H1 (cell line): ENCODE data around the gene CST8. TPM values are rescaled to one million over a fixed set of nuclear protein-coding genes. Genes with fewer than 3 reads are reported as not detected.

Experiments
- CTCF ChIA-PET: fragments of 300-600 bp; sonication (Branson Sonifier 250); formaldehyde crosslinking; loops from one replicate; lab custom pipeline; 2021; ENCODE audit not compliant: partially characterized antibody; lab: Charles Lee
- POLR2A ChIA-PET: fragments of 300-600 bp; sonication (Branson Sonifier 250); formaldehyde crosslinking; loops from one replicate; lab custom pipeline; 2021; ENCODE audit warnings: inconsistent platforms; ENCODE audit not compliant: partially characterized antibody; lab: Charles Lee
- DNase-seq, 2 experiments: peaks; one replicate each; pipeline versions ENCODE4 v3.0.0 to v3.0.0-alpha.2; 2010 to 2022; ENCODE audit warnings: low spot score in 2 of 2, low read depth in 1 of 2, mixed read lengths in 1 of 2
- FAIRE-seq: peaks from 2 replicates; lab custom pipeline; 2011; peaks lifted over from hg19 to GRCh38; lab: Jason Lieb, UNC
- H2AFZ ChIP-seq: 2 replicates; pipeline ENCODE4 v1.8.1; 2012; ENCODE audit warnings: low read length, inconsistent platforms
- H2AK5ac ChIP-seq: 2 replicates; pipeline ENCODE4 v1.6.1; 2013; ENCODE audit warnings: low read depth, low read length
- H2BK120ac ChIP-seq: replicated peaks from 2 replicates; pipeline ENCODE3; 2013; ENCODE audit warnings: low read depth, low read length, inconsistent platforms
- H2BK12ac ChIP-seq: 2 replicates; pipeline ENCODE4 v1.6.1; 2013; ENCODE audit warnings: low read depth, low read length
- H2BK15ac ChIP-seq: 2 replicates; pipeline ENCODE4 v1.6.1; 2013; ENCODE audit warnings: low read length
- H2BK20ac ChIP-seq: 2 replicates; pipeline ENCODE4 v1.6.1; 2013; ENCODE audit warnings: low read length
- H2BK5ac ChIP-seq: 2 replicates; pipeline ENCODE4 v1.6.1; 2013; ENCODE audit warnings: low read depth, low read length
- H3K14ac ChIP-seq: 2 replicates; pipeline ENCODE4 v1.6.1; 2013; ENCODE audit warnings: inconsistent platforms; ENCODE audit not compliant: insufficient read length
- H3K18ac ChIP-seq: 2 replicates; pipeline ENCODE4 v1.6.1; 2013; ENCODE audit warnings: low read length; ENCODE audit errors: extremely low read depth
- H3K23ac ChIP-seq: 2 replicates; pipeline ENCODE4 v1.6.1; 2013; ENCODE audit warnings: inconsistent platforms; ENCODE audit not compliant: insufficient read length
- H3K23me2 ChIP-seq: 2 replicates; pipeline ENCODE4 v1.6.1; 2013; ENCODE audit warnings: low read depth, low read length
- H3K27ac ChIP-seq: 2 replicates; pipeline ENCODE4 v1.6.1; 2011; ENCODE audit warnings: low read depth, low read length, inconsistent platforms
- H3K27me3 ChIP-seq, 4 experiments: replicated peaks in 1 of 4; 1 replicate in 1 of 4; 2 replicates in 3 of 4; pipeline versions ENCODE4 v1.6.1 to v1.8.1; 2011 to 2013; ENCODE audit warnings: low read length in 3 of 4, mild to moderate bottlenecking in 3 of 4, inconsistent platforms in 2 of 4, mixed read lengths in 2 of 4, moderate library complexity in 1 of 4; ENCODE audit not compliant: control insufficient read depth in 3 of 4, insufficient read depth in 3 of 4; ENCODE audit errors: extremely low read depth in 1 of 4
- H3K36me3 ChIP-seq, 4 experiments: 2 replicates each; pipeline versions ENCODE4 v1.6.1 to v1.8.1; 2011 to 2013; ENCODE audit warnings: mild to moderate bottlenecking in 4 of 4, low read length in 3 of 4, moderate library complexity in 2 of 4, control low read depth in 1 of 4, inconsistent platforms in 1 of 4; ENCODE audit not compliant: insufficient read depth in 4 of 4, control insufficient read depth in 2 of 4
- H3K4ac ChIP-seq: replicated peaks from 2 replicates; pipeline ENCODE3; 2013; ENCODE audit warnings: low read length, low read depth, mixed read lengths, inconsistent platforms; ENCODE audit not compliant: insufficient read length
- H3K4me1 ChIP-seq, 4 experiments: replicated peaks in 1 of 4; 1 replicate in 1 of 4; 2 replicates in 3 of 4; pipeline versions ENCODE4 v1.6.1 to v1.8.1; 2011 to 2013; ENCODE audit warnings: low read length in 3 of 4, inconsistent platforms in 2 of 4, mixed read lengths in 1 of 4; ENCODE audit not compliant: insufficient read depth in 4 of 4, control insufficient read depth in 3 of 4
- H3K4me2 ChIP-seq, 2 experiments: 2 replicates each; pipeline versions ENCODE4 v1.6.1 to v1.8.1; 2011 to 2013; ENCODE audit warnings: low read depth in 2 of 2, low read length in 2 of 2, control low read depth in 1 of 2, inconsistent platforms in 1 of 2, mild to moderate bottlenecking in 1 of 2; ENCODE audit not compliant: insufficient read depth in 1 of 2
- H3K4me3 ChIP-seq, 4 experiments: fragments of 200-600, 300-600 bp in 1 of 4; sonication (generic), shearing (Covaris generic), sonication (Bioruptor Twin) in 1 of 4; 2 replicates each; pipeline versions ENCODE4 v1.5.1 to v1.8.1; 2011 to 2016; ENCODE audit warnings: low read length in 4 of 4, low read depth in 3 of 4, control low read depth in 2 of 4, inconsistent platforms in 2 of 4, mild to moderate bottlenecking in 2 of 4, mixed read lengths in 1 of 4, moderate library complexity in 1 of 4; ENCODE audit not compliant: insufficient read depth in 2 of 4; ENCODE audit errors: extremely low read depth in 1 of 4
- H3K56ac ChIP-seq: replicated peaks from 2 replicates; pipeline ENCODE3; 2013; ENCODE audit warnings: low read depth, mild to moderate bottlenecking, mixed read lengths, low read length, inconsistent platforms; ENCODE audit not compliant: insufficient read length
- H3K79me1 ChIP-seq: 2 replicates; pipeline ENCODE4 v1.6.1; 2013; ENCODE audit warnings: low read depth, low read length, control low read depth
- H3K79me2 ChIP-seq, 2 experiments: 2 replicates each; pipeline versions ENCODE4 v1.6.1 to v1.8.1; 2012 to 2013; ENCODE audit warnings: low read length in 2 of 2, mild to moderate bottlenecking in 2 of 2, inconsistent platforms in 1 of 2; ENCODE audit not compliant: insufficient read depth in 2 of 2, control insufficient read depth in 1 of 2
- H3K9ac ChIP-seq, 4 experiments: replicated peaks in 1 of 4; 1 replicate in 1 of 4; 2 replicates in 3 of 4; pipeline versions ENCODE4 v1.6.1 to v1.8.1; 2011 to 2013; ENCODE audit warnings: low read depth in 3 of 4, low read length in 3 of 4, control low read depth in 2 of 4, mild to moderate bottlenecking in 2 of 4, moderate library complexity in 2 of 4, inconsistent platforms in 1 of 4; ENCODE audit errors: extremely low read depth in 1 of 4
- H3K9me3 ChIP-seq, 2 experiments: 2 replicates each; pipeline versions ENCODE4 v1.6.1 to v1.8.1; 2012 to 2013; ENCODE audit warnings: mild to moderate bottlenecking in 2 of 2, moderate library complexity in 2 of 2, control low read depth in 1 of 2, inconsistent platforms in 1 of 2, low read depth in 1 of 2, low read length in 1 of 2, mixed read lengths in 1 of 2; ENCODE audit not compliant: insufficient read depth in 2 of 2
- H4K20me1 ChIP-seq, 2 experiments: replicated peaks in 1 of 2; 2 replicates each; pipeline versions ENCODE3 to v1.8.1; 2011 to 2013; ENCODE audit warnings: inconsistent platforms in 2 of 2, low read length in 2 of 2, mild to moderate bottlenecking in 1 of 2; ENCODE audit not compliant: insufficient read depth in 2 of 2, control insufficient read depth in 1 of 2
- H4K5ac ChIP-seq: 2 replicates; pipeline ENCODE4 v1.6.1; 2013; ENCODE audit warnings: low read length, low read depth, mixed read lengths, inconsistent platforms; ENCODE audit not compliant: insufficient read length
- H4K8ac ChIP-seq: 2 replicates; pipeline ENCODE4 v1.8.0; 2013; ENCODE audit warnings: mild to moderate bottlenecking, moderate library complexity, low read length, inconsistent platforms; ENCODE audit not compliant: insufficient read depth; ENCODE audit errors: extremely low read depth
- H4K91ac ChIP-seq: replicated peaks from 2 replicates; pipeline ENCODE3; 2013; ENCODE audit warnings: low read length, mixed read lengths, inconsistent platforms; ENCODE audit not compliant: insufficient read length
- ASH2L ChIP-seq: fragments of 200-600, 300-600 bp; sonication (generic); IDR thresholded peaks from one replicate; pipeline ENCODE4 v1.7.1; 2017; ENCODE audit warnings: low read length
- CHD1 ChIP-seq: IDR thresholded peaks from 2 replicates; pipeline ENCODE4 v1.6.1; 2012; ENCODE audit warnings: low read depth, low read length, improper control_type of control experiment
- CTCF ChIP-seq, 3 experiments: IDR thresholded peaks; 1 replicate in 2 of 3; 2 replicates in 1 of 3; pipeline versions ENCODE4 v1.5.1 to v1.6.1; 2011; ENCODE audit warnings: low read length in 3 of 3, mild to moderate bottlenecking in 3 of 3, inconsistent platforms in 2 of 3, low read depth in 1 of 3, moderate library complexity in 1 of 3; ENCODE audit not compliant: insufficient read depth in 1 of 3; ENCODE audit errors: control extremely low read depth in 1 of 3
- FOSL1 ChIP-seq: IDR thresholded peaks from 2 replicates; pipeline ENCODE4 v1.6.1; 2011; ENCODE audit warnings: mild to moderate bottlenecking, low read depth, low read length, moderate library complexity; ENCODE audit not compliant: insufficient read depth
- MAX ChIP-seq: IDR thresholded peaks from 2 replicates; pipeline ENCODE4 v1.6.1; 2012; ENCODE audit warnings: inconsistent platforms
- POLR2A ChIP-seq, 2 experiments: IDR thresholded peaks; 1 replicate in 1 of 2; 2 replicates in 1 of 2; pipeline ENCODE4 v1.6.1; 2011; ENCODE audit warnings: low read depth in 2 of 2, low read length in 2 of 2, mild to moderate bottlenecking in 2 of 2; ENCODE audit errors: control extremely low read depth in 1 of 2
- RNF2 ChIP-seq: fragments of 200-900, 300-1000 bp; sonication (generic); IDR thresholded peaks from 2 replicates; pipeline ENCODE4 v1.7.1; 2016; ENCODE audit warnings: borderline replicate concordance, low read depth, mild to moderate bottlenecking, antibody characterized with exemption, low read length; ENCODE audit not compliant: poor library complexity, severe bottlenecking; ENCODE audit errors: missing control alignments
- WGBS, 2 experiments: shearing (Covaris generic) in 1 of 2; methylation state at CpG; one replicate each; pipeline versions ENCODE4 v1.1.6 to v1.1.7; 2013 to 2015; ENCODE audit warnings: low lambda C conversion rate in 2 of 2, mixed read lengths in 2 of 2, inconsistent platforms in 1 of 2, low coverage in 1 of 2, missing lambda C conversion rate in 1 of 2; ENCODE audit not compliant: insufficient replicate concordance in 2 of 2, insufficient coverage in 1 of 2, insufficient read length in 1 of 2; ENCODE audit errors: extremely low coverage in 1 of 2, missing lambda C conversion rate in 1 of 2; 5-methylcytosine and 5-hydroxymethylcytosine counted together
- polyA plus RNA-seq, 7 experiments: library from polyadenylated mRNA; depleted of rRNA in 3 of 7; stranded (reverse) in 5 of 7; unstranded in 2 of 7; fragments of >200 nt in 5 of 7; fragments of 200-250 nt in 2 of 7; gene quantifications; 1 replicate in 5 of 7; 2 replicates in 1 of 7; 4 replicates in 1 of 7; pipeline versions ENCODE4 v1.2.1 to v1.2.3, GENCODE V29; 2011 to 2013; ENCODE audit warnings: missing spikeins in 2 of 7, mixed read lengths in 2 of 7
- total RNA-seq: library from RNA; stranded (reverse); fragmentation: NEBNext Ultra II Directional; extraction: Animal tissue kit (Norgen Biotek cat#: 25700); gene quantifications from 2 replicates; pipeline ENCODE4 v1.2.1, GENCODE V29; 2021

The CST8 gene
- total and polyA plus RNA-seq, 2 of the 8 experiments (the other 6 are each of a cell fraction or from before 2014, with no cell fraction given): not detected

- H4K5ac ChIP-seq: no peak overlapping the region
- H3K27ac ChIP-seq: no peak overlapping the region
- DNase-seq: no peak
- H3K79me1 ChIP-seq: no peaks in the 10 kb centered on the region
- peaks cover 0 to 1% of the 10 kb centered on the region in 2 experiments for H4K20me1 ChIP-seq
- H3K36me3 ChIP-seq: no peaks in the 10 kb centered on the region
- no peak overlapping the region for H4K8ac ChIP-seq
- H3K9ac ChIP-seq: no peak overlapping the region
- no peak overlapping the region for H3K23ac ChIP-seq
- no peak overlapping the region for H3K4me2 ChIP-seq
- no peak overlapping the region for H2AFZ ChIP-seq
- no peak for FAIRE-seq
- no peak overlapping the region for H2BK20ac ChIP-seq
- H3K27me3 ChIP-seq: no peaks in the 10 kb centered on the region
- TF ChIP-seq CHD1 (no peak), POLR2A (IDR thresholded peaks at IDR 0.05; ENCODE audit: control extremely low read depth in 1 of 2, low read depth in 2 of 2, low read length in 2 of 2) (no peak), RNF2 (no peak), CTCF (IDR thresholded peaks at IDR 0.05; ENCODE audit: control extremely low read depth in 1 of 3, insufficient read depth in 1 of 3, low read depth in 1 of 3, low read length in 3 of 3) (no peak), ASH2L (no peak), FOSL1 (no peak), MAX (no peak)
- TF ChIP-seq, all 59 proteins: peak for 0
- peaks cover 3% of the 10 kb centered on the region; the same call in 1 of the 2 replicates for H3K23me2 ChIP-seq
- POLR2A ChIA-PET: no interaction called here
- H3K79me2 ChIP-seq: no peaks in the 10 kb centered on the region
- H2BK120ac ChIP-seq: no peak overlapping the region
- H3K18ac ChIP-seq: no peak overlapping the region
- H3K4me3 ChIP-seq: no peak overlapping the region
- no peak overlapping the region for H2BK5ac ChIP-seq
- H3K4ac ChIP-seq: no peak overlapping the region
- CTCF ChIA-PET: interaction anchor here (1.0 kb wide), 1 partner anchor 94 kb away, joined by 3 read pairs; no protein-coding TSS in a partner anchor
- no peak overlapping the region for H2BK12ac ChIP-seq
- H3K56ac ChIP-seq: no peak overlapping the region
- 92% methylated on average over 3 of the region's 3 CpGs; no CpG with 5 or more reads in 1 of the 2 experiments for WGBS, 2 experiments
- no peak overlapping the region for H3K14ac ChIP-seq
- H3K4me1 ChIP-seq: no peaks in the 10 kb centered on the region
- H3K9me3 ChIP-seq: peaks cover 8 to 15% of the 10 kb centered on the region in 2 experiments; a peak in 3 of 4 replicates
- H4K91ac ChIP-seq: no peak overlapping the region
- no peak overlapping the region for H2AK5ac ChIP-seq
- H2BK15ac ChIP-seq: no peak overlapping the region
Measured at GRCh38 chr20:23493172-23493772, 2.4 kb downstream of the CST8 start.
